Anterior cingulate cortex (tissue), 58 donors: ENCODE data around the gene BRIP1.
"Not testable (repeated sequence)": the region's sequence is repeated elsewhere in the genome, so short reads cannot be mapped to it uniquely, and the experiment has no call there.

ENCODE experiments used
- DNase-seq, 58 donors: peaks; one replicate each; lab custom pipeline; 2025; lab: John Stamatoyannopoulos, UW

The BRIP1 gene

GRCh38 chr17:61806936-61807335 is 56.4 kb downstream of the BRIP1 start:
- DNase-seq: no peak

DNA sequence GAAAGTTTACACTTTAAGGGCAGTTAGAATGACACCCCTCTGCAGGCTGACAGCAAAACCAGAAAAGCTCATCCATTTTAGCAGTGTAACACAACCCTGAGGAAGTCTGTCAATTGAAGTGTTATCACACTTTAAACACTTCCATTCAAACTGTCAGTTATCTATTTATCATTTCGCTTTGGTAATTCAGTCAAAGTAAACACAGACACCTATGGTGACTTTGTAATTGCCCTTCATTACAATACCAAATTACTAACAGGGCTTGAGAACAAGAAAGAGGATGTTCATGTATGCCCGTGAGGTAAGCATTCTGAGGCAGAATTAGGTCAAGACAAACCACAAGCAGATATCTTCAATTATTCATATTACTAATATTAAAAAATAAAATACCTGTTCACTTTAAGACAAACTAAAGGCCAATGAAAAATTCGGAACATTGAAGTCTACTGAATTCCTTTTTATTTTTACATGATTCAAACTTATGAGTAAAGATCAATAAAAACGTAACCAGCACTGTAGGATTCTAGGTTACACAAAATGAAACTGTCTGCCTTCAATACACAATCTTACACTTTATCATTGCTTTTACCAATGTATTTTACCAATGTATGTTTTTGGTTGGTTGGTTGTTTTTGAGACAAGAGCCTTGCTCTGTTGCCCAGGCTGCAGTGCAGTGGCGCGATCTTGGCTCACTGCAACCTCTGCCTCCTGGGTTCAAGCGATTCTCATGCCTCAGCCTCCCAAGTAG is 57.1 kb downstream of the BRIP1 start:
- no peak for DNase-seq

DNA sequence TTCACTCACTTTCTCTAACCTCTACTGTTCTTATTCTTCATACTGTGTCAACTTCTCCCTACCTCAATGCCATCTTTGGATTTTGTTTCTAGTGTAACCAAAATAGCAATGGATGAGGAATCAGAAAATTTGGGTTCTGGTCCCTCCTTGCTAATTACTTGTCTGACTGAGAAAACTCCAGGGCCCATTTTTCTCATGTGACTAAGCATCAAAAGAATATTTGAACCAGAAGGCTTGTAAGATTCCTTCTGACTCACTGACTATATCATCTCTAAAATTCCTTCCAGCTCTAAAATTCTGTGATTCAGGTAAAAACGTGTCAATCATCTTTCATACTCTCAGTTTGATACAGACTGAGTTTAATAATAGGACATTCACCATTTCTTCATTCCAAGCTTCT is 57.9 kb downstream of the BRIP1 start:
- no peak for DNase-seq

DNA sequence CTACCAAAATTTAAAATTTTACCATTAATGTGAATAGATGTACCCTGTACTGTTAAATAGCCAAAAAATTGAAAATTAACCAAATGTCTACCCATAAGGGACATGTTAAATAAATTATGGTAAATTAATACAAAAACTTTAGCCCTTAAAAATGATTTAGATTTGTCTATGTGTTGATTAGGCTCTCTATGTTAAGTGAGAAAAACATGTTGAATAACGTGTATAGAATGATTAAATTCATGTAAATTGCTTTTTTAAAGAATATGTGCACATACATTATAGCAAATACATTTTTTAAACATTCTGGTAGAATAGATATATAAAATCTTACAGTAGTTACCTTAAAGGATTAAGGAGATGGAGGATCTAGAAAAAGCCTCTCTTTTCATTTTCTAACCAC is 59.5 kb downstream of the BRIP1 start:
- DNase-seq: no peak

DNA sequence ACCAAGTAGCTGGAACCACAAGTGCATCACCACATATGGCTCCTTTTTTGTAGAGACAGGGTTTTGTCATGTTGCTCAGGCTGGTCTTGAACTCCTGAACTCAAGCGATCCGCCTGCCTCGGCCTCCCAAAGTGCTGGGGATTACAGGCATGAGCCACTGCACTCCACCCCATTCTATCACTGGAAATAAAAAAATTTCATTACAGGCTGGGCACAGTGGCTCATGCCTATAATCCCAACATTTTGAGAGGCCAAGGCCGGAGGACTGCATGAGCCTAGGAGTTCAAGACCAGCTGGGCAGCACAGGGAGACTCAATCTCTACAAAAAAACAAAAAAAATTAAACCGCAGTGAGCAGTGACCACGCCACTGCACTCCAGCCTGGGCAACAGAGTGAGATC is 60.1 kb downstream of the BRIP1 start:
- DNase-seq: no peak

DNA sequence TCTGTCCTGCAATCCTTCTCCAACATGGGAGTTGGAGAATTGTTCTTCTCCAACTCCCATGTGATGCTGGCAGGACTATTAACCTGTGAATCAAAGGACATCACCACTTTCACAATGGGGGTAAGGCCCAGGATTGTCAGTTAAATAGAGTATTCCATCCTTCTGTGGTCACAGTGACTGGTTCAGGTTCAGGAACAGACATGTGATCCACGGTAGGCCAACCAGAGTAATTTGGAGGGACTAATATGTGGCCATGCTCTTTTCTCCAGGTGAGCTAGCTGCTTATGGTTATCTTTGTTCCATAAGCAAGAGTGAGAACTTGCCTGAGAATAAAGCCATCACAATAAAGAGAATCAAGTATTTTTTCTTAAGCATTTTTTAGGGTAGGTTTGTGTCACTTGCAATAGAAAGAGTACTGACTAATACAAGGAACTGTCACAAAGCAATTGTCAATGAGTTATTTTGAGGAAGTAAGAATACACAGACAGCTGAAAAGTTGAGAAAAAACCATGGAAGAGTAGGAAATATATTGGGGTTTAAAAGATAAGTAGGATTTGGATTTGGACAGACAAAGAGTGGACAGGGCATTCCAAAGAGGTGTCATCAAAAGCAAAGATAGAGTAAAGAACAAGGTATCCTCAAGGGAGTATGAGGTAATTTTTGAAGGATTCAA is 63.4 kb downstream of the BRIP1 start:
- no peak for DNase-seq

- DNase-seq: no peak
Observed at GRCh38 chr17:61797283-61797682, 66.0 kb downstream of the BRIP1 start.

DNA sequence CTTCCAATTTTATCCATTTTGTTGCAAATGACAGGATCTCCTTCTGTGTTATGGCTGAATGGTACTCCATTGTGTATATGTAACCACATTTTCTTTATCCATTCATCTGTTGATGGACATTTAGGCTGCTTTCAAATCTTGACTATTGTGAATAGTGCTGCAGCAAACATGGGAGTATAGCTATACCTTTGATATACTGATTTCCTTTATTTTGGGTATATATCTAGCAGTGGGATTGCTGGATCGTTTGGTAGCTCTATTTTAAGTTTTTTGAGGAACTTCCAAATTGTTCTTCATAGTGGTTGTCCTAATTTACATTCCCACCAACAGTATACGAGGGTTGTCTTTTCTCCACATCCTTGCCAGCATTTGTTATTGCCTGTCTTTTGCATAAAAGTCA is 67.8 kb downstream of the BRIP1 start:
- no peak for DNase-seq

DNA sequence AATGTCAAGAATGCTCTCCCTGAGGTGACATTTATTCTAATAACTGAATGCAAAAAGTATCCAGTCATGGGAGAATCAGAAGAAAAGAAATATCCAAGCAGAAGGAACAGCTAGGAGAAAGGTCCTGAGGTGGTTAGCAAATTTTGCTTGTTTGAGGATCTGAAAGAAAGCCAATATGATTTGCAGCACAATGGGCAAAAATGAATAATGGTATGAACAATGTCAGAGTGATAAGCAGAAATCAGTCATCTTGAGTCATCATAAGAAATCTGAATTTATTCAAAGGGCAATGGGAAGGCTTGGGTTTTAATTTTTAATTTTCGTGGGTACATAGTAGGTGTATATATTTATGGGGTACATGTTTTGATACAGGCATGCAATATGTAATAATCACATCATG is 68.5 kb downstream of the BRIP1 start:
- no peak for DNase-seq

DNA sequence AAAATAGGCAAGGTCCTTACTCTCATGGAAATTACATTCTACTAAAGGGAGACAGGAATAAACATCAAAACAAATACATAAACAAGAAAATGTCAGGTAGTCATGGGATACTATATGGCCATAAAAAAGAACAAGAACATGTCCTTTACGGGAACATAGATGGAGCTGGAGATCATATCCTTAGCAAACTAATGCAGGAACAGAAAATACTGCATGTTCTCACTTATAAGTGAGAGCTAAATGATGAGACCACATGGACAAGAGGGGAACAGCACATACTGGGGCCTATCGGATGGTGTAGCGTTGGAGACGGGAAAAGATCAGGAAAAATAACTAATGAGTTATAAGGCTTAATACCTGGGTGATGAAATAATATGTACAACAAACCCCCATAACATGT is 69.1 kb downstream of the BRIP1 start:
- no peak for DNase-seq

GRCh38 chr17:61793565-61793964 is 69.8 kb downstream of the BRIP1 start:
- DNase-seq: no peak

DNA sequence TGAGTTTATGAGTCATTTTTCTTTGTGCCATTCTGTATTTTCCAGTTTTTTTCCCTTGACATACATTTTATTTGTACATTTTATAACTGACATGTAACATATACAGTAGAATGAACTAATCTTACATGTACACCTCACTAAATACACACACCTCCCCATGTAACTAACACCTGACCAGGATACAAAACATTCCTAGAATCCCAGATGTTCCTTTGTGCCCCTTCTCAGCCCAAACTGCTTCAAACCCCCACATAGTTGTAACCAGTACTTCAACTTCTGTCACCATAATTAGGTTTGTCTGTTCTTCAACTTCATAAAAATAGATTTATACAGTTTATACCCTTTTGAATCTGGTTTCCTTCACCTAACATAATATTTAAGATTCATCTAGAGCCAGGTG is 73.5 kb downstream of the BRIP1 start:
- DNase-seq: no peak

- DNase-seq: no peak
Observed at GRCh38 chr17:61786088-61786487, 77.2 kb downstream of the BRIP1 start.

DNA sequence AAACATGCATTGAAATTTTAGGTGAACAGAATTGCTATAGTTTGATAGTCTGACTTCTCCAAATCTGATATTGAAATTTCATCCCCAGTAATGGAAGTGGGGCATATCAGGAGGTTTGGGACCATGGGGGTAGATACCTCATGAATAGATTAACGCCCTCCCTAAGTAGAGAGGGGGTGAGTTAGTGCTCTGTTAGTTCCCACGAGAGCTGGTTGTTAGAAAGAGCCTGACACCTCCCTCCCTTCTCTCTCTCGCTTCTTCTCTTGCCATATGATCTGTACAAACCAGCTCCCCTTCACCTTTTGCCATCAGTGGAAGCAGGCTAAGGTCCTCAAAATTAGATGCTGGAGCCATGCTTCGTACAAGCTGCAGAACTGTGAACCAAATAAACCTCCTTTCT is 78.8 kb downstream of the BRIP1 start:
- DNase-seq: no peak

GRCh38 chr17:61783556-61784304 is 79.6 kb downstream of the BRIP1 start:
- DNase-seq: no peak

GRCh38 chr17:61783120-61783519 is 80.2 kb downstream of the BRIP1 start:
- no peak for DNase-seq

GRCh38 chr17:61782683-61783082 is 80.6 kb downstream of the BRIP1 start:
- no peak for DNase-seq

- DNase-seq: no peak
Observed at GRCh38 chr17:61775364-61775763, 88.0 kb downstream of the BRIP1 start.

GRCh38 chr17:61774724-61775123 is 88.6 kb downstream of the BRIP1 start:
- no peak for DNase-seq

GRCh38 chr17:61774087-61774486 is 89.2 kb downstream of the BRIP1 start:
- DNase-seq: not testable (repeated sequence)

- DNase-seq: no peak
Observed at GRCh38 chr17:61770752-61771533, 92.4 kb downstream of the BRIP1 start.
